SH-SY5Y (cell line): ENCODE data around the gene PDK4.

ENCODE experiments used
- GATA2 ChIP-seq: IDR thresholded peaks from 2 replicates; pipeline ENCODE4 v1.6.1; 2011; ENCODE audit warnings: mild to moderate bottlenecking, low read depth, low read length
- GATA3 ChIP-seq: IDR thresholded peaks from 2 replicates; pipeline ENCODE4 v1.6.1; 2011; ENCODE audit warnings: low read depth, mild to moderate bottlenecking, low read length, moderate library complexity

GRCh38 chr7:95599069-95599468 is 2.8 kb upstream of the PDK4 start:
- no peak for TF ChIP-seq GATA2
- no peak for TF ChIP-seq GATA3
